ENCODE results near the gene ATP5MK. TPM values are rescaled to one million over a fixed set of nuclear protein-coding genes. Genes with fewer than 3 reads are reported as not detected.
"Not testable (repeated sequence)": the region's sequence is repeated elsewhere in the genome, so short reads cannot be mapped to it uniquely, and the experiment has no call there.

ATP5MK gene
- polyA plus RNA-seq, 1 donor (not counting 4 experiments of a cell fraction or from before 2014, with no cell fraction given), result 745 TPM

DNA sequence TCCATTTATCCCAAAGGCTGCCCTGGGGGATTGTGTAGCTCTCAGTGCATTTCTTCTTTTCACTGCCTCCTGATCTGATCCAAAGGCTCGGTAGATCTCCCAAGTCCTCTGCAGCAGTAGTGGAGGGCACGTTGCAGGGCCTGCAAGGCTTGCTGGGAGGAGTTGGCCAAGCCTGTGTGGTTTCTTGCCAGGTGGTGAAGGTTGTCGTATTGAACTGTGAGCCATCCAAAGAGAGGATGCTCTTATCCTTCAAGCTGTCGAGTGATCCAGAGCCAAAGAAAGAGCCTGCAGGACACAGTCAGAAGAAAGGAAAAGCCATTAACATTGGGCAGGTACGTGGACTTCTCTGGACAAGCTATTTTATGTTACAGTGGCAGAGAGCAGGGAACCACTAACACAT is 21.3 kb upstream of the ATP5MK start:
- FAIRE-seq, result no peak

GRCh38 chr10:103417148-103417469 is 20.8 kb upstream of the ATP5MK start:
- H3K4me3 ChIP-seq (ENCODE audit: control insufficient read depth in 2 of 3, extremely low read depth in 1 of 3, insufficient read depth in 2 of 3, low read depth in 1 of 3, low read length in 3 of 3); dilution Hi-C loops (cut with MboI; ENCODE audit: extremely low pct_ligation_motif_present, low sequenced_read_pairs); H3K27me3 ChIP-seq (ENCODE audit: control insufficient read depth, extremely low read depth, insufficient read depth, low read length); H2AFZ ChIP-seq (ENCODE audit: control insufficient read depth, low read length); DNase-seq (ENCODE audit: low read depth, low spot score); H3K4me2 ChIP-seq (ENCODE audit: control insufficient read depth, extremely low read depth, insufficient read depth, low read depth, low read length); H3K79me2 ChIP-seq (ENCODE audit: control insufficient read depth, insufficient read depth, low read length); H3K27ac ChIP-seq (ENCODE audit: control insufficient read depth, insufficient read depth, low read length); H3K9me1 ChIP-seq (ENCODE audit: control insufficient read depth, extremely low read depth, insufficient read depth, low read length); H3K4me1 ChIP-seq (ENCODE audit: control insufficient read depth, extremely low read depth, insufficient read depth, low read length); FAIRE-seq; H3K9ac ChIP-seq (ENCODE audit: control insufficient read depth, extremely low read depth, insufficient read depth, low read length); H3K9me3 ChIP-seq (ENCODE audit: control insufficient read depth, low read depth, low read length); H4K20me1 ChIP-seq (ENCODE audit: control insufficient read depth, extremely low read depth, insufficient read depth, low read length): not testable (repeated sequence)
- H3K36me3 ChIP-seq (ENCODE audit: control insufficient read depth in 2 of 2, extremely low read depth in 1 of 2, insufficient read depth in 2 of 2, low read length in 2 of 2), result peaks cover 70 to 71% of the 10 kb centered on the region in 2 experiments

More for the DNA sequence above, 21.3 kb upstream of the ATP5MK start:
- Histone ChIP-seq H3K9ac (ENCODE audit: control insufficient read depth, extremely low read depth, insufficient read depth, low read length) (no peak overlapping the region), H3K4me2 (ENCODE audit: control insufficient read depth, extremely low read depth, insufficient read depth, low read depth, low read length) (no peak overlapping the region), H3K4me3 (ENCODE audit: control insufficient read depth in 2 of 3, extremely low read depth in 1 of 3, insufficient read depth in 2 of 3, low read depth in 1 of 3, low read length in 3 of 3) (no peak overlapping the region), H4K20me1 (ENCODE audit: control insufficient read depth, extremely low read depth, insufficient read depth, low read length) (no peaks in the 10 kb centered on the region), H3K36me3 (ENCODE audit: control insufficient read depth in 2 of 2, extremely low read depth in 1 of 2, insufficient read depth in 2 of 2, low read length in 2 of 2) (peaks cover 70 to 72% of the 10 kb centered on the region in 2 experiments), H3K27me3 (ENCODE audit: control insufficient read depth, extremely low read depth, insufficient read depth, low read length) (no peaks in the 10 kb centered on the region), H3K9me3 (ENCODE audit: control insufficient read depth, low read depth, low read length) (no peaks in the 10 kb centered on the region), H3K27ac (ENCODE audit: control insufficient read depth, insufficient read depth, low read length) (no peak overlapping the region), H3K4me1 (ENCODE audit: control insufficient read depth, extremely low read depth, insufficient read depth, low read length) (no peaks in the 10 kb centered on the region), H2AFZ (ENCODE audit: control insufficient read depth, low read length) (no peak overlapping the region), H3K79me2 (ENCODE audit: control insufficient read depth, insufficient read depth, low read length) (no peaks in the 10 kb centered on the region), H3K9me1 (ENCODE audit: control insufficient read depth, extremely low read depth, insufficient read depth, low read length) (no peaks in the 10 kb centered on the region)
- dilution Hi-C loops (cut with MboI; ENCODE audit: extremely low pct_ligation_motif_present, low sequenced_read_pairs), result no loop called here
- DNase-seq (ENCODE audit: low read depth, low spot score), result no peak
- TF ChIP-seq, protein P1, sequence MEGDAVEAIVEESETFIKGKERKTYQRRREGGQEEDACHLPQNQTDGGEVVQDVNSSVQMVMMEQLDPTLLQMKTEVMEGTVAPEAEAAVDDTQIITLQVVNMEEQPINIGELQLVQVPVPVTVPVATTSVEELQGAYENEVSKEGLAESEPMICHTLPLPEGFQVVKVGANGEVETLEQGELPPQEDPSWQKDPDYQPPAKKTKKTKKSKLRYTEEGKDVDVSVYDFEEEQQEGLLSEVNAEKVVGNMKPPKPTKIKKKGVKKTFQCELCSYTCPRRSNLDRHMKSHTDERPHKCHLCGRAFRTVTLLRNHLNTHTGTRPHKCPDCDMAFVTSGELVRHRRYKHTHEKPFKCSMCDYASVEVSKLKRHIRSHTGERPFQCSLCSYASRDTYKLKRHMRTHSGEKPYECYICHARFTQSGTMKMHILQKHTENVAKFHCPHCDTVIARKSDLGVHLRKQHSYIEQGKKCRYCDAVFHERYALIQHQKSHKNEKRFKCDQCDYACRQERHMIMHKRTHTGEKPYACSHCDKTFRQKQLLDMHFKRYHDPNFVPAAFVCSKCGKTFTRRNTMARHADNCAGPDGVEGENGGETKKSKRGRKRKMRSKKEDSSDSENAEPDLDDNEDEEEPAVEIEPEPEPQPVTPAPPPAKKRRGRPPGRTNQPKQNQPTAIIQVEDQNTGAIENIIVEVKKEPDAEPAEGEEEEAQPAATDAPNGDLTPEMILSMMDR (optimal IDR thresholded peaks at IDR 0.05 in 1 of 3, IDR thresholded peaks at IDR 0.05 in 1 of 3, conservative IDR thresholded peaks at IDR 0.05 in 1 of 3; ENCODE audit: extremely low read depth in 1 of 3, insufficient read depth in 2 of 3, low read length in 3 of 3), result no peak
- TF ChIP-seq EZH2 (IDR thresholded peaks at IDR 0.05; ENCODE audit: low read length), result no peak

DNA sequence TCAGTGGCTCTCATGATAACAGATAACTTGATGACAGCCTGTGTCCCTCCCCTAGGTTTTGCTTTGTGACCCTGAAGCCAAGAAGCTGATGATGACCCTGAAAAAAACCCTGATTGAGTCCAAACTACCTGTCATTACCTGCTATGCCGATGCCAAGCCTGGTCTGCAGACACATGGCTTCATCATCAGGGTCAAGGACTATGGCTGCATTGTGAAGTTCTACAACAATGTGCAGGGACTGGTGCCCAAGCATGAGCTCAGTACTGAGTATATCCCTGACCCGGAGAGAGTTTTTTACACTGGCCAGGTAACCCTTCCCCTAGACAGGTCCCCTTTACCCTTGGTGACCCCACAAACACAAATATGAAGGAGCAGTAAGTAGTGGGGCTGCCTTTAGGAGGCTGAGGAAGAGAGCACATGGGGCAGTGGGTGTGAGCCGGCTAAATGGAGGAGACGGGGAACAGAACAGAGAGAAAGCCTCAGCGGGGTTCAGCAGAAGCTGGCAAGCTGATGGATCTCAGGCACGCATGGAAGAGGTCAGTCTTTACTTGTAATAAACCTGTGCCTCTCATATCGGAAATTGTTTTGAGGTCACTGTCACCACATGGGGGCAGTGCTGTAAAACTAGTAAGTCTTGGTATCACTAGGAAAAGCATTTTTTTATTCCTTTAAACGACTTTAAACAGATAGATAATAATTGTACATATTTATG is 20.3 kb upstream of the ATP5MK start:
- Histone ChIP-seq H2AFZ (ENCODE audit: control insufficient read depth, low read length) (no peak overlapping the region), H3K27ac (ENCODE audit: control insufficient read depth, insufficient read depth, low read length) (no peak overlapping the region), H3K9me1 (ENCODE audit: control insufficient read depth, extremely low read depth, insufficient read depth, low read length) (no peaks in the 10 kb centered on the region), H3K27me3 (ENCODE audit: control insufficient read depth, extremely low read depth, insufficient read depth, low read length) (no peaks in the 10 kb centered on the region), H3K4me1 (ENCODE audit: control insufficient read depth, extremely low read depth, insufficient read depth, low read length) (no peaks in the 10 kb centered on the region), H3K36me3 (ENCODE audit: control insufficient read depth in 2 of 2, extremely low read depth in 1 of 2, insufficient read depth in 2 of 2, low read length in 2 of 2) (peaks cover 70 to 73% of the 10 kb centered on the region in 2 experiments), H3K79me2 (ENCODE audit: control insufficient read depth, insufficient read depth, low read length) (no peaks in the 10 kb centered on the region), H3K4me2 (ENCODE audit: control insufficient read depth, extremely low read depth, insufficient read depth, low read depth, low read length) (no peak overlapping the region), H4K20me1 (ENCODE audit: control insufficient read depth, extremely low read depth, insufficient read depth, low read length) (no peaks in the 10 kb centered on the region), H3K9ac (ENCODE audit: control insufficient read depth, extremely low read depth, insufficient read depth, low read length) (no peak overlapping the region), H3K9me3 (ENCODE audit: control insufficient read depth, low read depth, low read length) (no peaks in the 10 kb centered on the region), H3K4me3 (ENCODE audit: control insufficient read depth in 2 of 3, extremely low read depth in 1 of 3, insufficient read depth in 2 of 3, low read depth in 1 of 3, low read length in 3 of 3) (no peak overlapping the region)
- dilution Hi-C loops (cut with MboI; ENCODE audit: extremely low pct_ligation_motif_present, low sequenced_read_pairs), result no loop called here
- DNase-seq (ENCODE audit: low read depth, low spot score) (no peak), FAIRE-seq (no peak)
- TF ChIP-seq, protein P1 (optimal IDR thresholded peaks at IDR 0.05 in 1 of 3, IDR thresholded peaks at IDR 0.05 in 1 of 3, conservative IDR thresholded peaks at IDR 0.05 in 1 of 3; ENCODE audit: extremely low read depth in 1 of 3, insufficient read depth in 2 of 3, low read length in 3 of 3), result peak in 2 of 3 experiments; percentile 26 to 49
- TF ChIP-seq EZH2 (IDR thresholded peaks at IDR 0.05; ENCODE audit: low read length), result no peak
